Endothelial cell of umbilical vein (primary cell): ENCODE measurements around the gene VPS37C. TPM values are rescaled to one million over a fixed set of nuclear protein-coding genes. Genes with fewer than 3 reads are reported as not detected.
"Not testable (repeated sequence)": the region's sequence is repeated elsewhere in the genome, so short reads cannot be mapped to it uniquely, and the experiment has no call there.

Experiments used
- BruUV-seq: library from RNA; stranded (reverse); fragments of 400-500 nt; replicated peaks from 2 replicates; lab custom pipeline; 2021; lab: Mats Ljungman, UMichigan
- CTCF ChIA-PET: fragments of 300-600, 350-600 bp; sonication (Branson Sonifier 250); formaldehyde crosslinking; loops from one replicate; lab custom pipeline; 2021; ENCODE audit warnings: antibody characterized with exemption, inconsistent platforms; lab: Charles Lee
- POLR2A ChIA-PET: fragments of 300-600, 350-600 bp; sonication (Branson Sonifier 250); formaldehyde crosslinking; loops from one replicate; lab custom pipeline; 2021; ENCODE audit warnings: antibody characterized with exemption, inconsistent platforms; lab: Charles Lee
- DNase-seq: peaks from one replicate; pipeline ENCODE4 v3.0.0-alpha.2; 2011; ENCODE audit warnings: low read depth, low spot score
- FAIRE-seq: peaks from 2 replicates; lab custom pipeline; 2011; peaks lifted over from hg19 to GRCh38; lab: Jason Lieb, UNC
- H2AFZ ChIP-seq: 2 replicates; pipeline ENCODE4 v1.6.0; 2012; ENCODE audit warnings: low read depth, low read length, control low read depth, inconsistent platforms
- H3K27ac ChIP-seq: 2 replicates; pipeline ENCODE4 v1.5.1; 2011; ENCODE audit warnings: low read depth, mild to moderate bottlenecking, control low read depth, low read length, moderate library complexity; ENCODE audit not compliant: insufficient read depth
- H3K27me3 ChIP-seq, 2 experiments: 2 replicates each; pipeline versions ENCODE4 v1.6.0 to v1.6.1; 2011; ENCODE audit warnings: low read length in 2 of 2, mixed read lengths in 1 of 2; ENCODE audit not compliant: control insufficient read depth in 2 of 2, insufficient read depth in 2 of 2
- H3K36me3 ChIP-seq, 2 experiments: 2 replicates in 1 of 2; 3 replicates in 1 of 2; pipeline ENCODE4 v1.5.1; 2011; ENCODE audit warnings: low read length in 2 of 2, mild to moderate bottlenecking in 1 of 2, moderate library complexity in 1 of 2; ENCODE audit not compliant: control insufficient read depth in 2 of 2, insufficient read depth in 2 of 2; ENCODE audit errors: extremely low read depth in 1 of 2
- H3K4me1 ChIP-seq: 3 replicates; pipeline ENCODE4 v1.5.1; 2011; ENCODE audit warnings: mild to moderate bottlenecking, low read length; ENCODE audit not compliant: control insufficient read depth, insufficient read depth; ENCODE audit errors: extremely low read depth
- H3K4me2 ChIP-seq: 2 replicates; pipeline ENCODE4 v1.6.1; 2011; ENCODE audit warnings: low read length, control low read depth, mixed read lengths; ENCODE audit not compliant: insufficient read depth
- H3K4me3 ChIP-seq, 3 experiments: fragments of 200-600 bp in 1 of 3; sonication (generic), shearing (Covaris generic) in 1 of 3; replicated peaks in 1 of 3; 2 replicates each; pipeline ENCODE4 v1.5.1; 2011 to 2016; ENCODE audit warnings: control low read depth in 3 of 3, low read length in 3 of 3, mild to moderate bottlenecking in 2 of 3, inconsistent platforms in 1 of 3, low read depth in 1 of 3, moderate library complexity in 1 of 3; ENCODE audit not compliant: insufficient read depth in 1 of 3
- H3K79me2 ChIP-seq: 2 replicates; pipeline ENCODE4 v1.6.0; 2012; ENCODE audit warnings: low read length, inconsistent platforms; ENCODE audit not compliant: control insufficient read depth, insufficient read depth
- H3K9ac ChIP-seq: replicated peaks from 2 replicates; pipeline ENCODE3; 2011; ENCODE audit warnings: low read length, control low read depth; ENCODE audit not compliant: insufficient read depth; ENCODE audit errors: extremely low read depth
- H3K9me1 ChIP-seq: replicated peaks from 3 replicates; pipeline ENCODE4 v1.6.0; 2011; ENCODE audit warnings: mild to moderate bottlenecking, low read length; ENCODE audit not compliant: control insufficient read depth, insufficient read depth; ENCODE audit errors: extremely low read depth
- H3K9me3 ChIP-seq: replicated peaks from 2 replicates; pipeline ENCODE4 v1.5.1; 2012; ENCODE audit warnings: low read length, inconsistent platforms; ENCODE audit not compliant: control insufficient read depth, insufficient read depth
- H4K20me1 ChIP-seq: replicated peaks from 2 replicates; pipeline ENCODE3; 2011; ENCODE audit warnings: mild to moderate bottlenecking, low read length; ENCODE audit not compliant: control insufficient read depth, insufficient read depth; ENCODE audit errors: extremely low read depth
- dilution Hi-C: fragments of 300-500 bp; cut with MboI; formaldehyde crosslinking; loops from one replicate; pipeline ENCODE4 v1.15.0; 2019; ENCODE audit warnings: low sequenced_read_pairs; ENCODE audit not compliant: extremely low pct_ligation_motif_present
- intact Hi-C: fragments of 100-400 bp; cut with micrococcal nuclease; formaldehyde crosslinking; loops from one replicate; pipeline ENCODE4 v1.10.0; 2022
- polyA plus RNA-seq, 4 experiments: library from polyadenylated mRNA; depleted of rRNA in 3 of 4; stranded (reverse) in 3 of 4; unstranded in 1 of 4; fragments of >200 nt; gene quantifications; 2 replicates each; pipeline versions ENCODE4 v1.2.1 to v1.2.3, GENCODE V29; 2011 to 2012; ENCODE audit warnings: missing spikeins in 1 of 4
- total RNA-seq: library from RNA; stranded (reverse); gene quantifications from 2 replicates; pipeline ENCODE4 v1.2.3, GENCODE V29; 2021

VPS37C gene
- total and polyA plus RNA-seq, 2 donors (not counting 3 experiments of a cell fraction or from before 2014, with no cell fraction given): 17.7 to 23.4 TPM

- H3K27me3 ChIP-seq, DNase-seq, dilution Hi-C loops, H3K4me3 ChIP-seq, H3K9me3 ChIP-seq, FAIRE-seq, H3K4me2 ChIP-seq, H3K9ac ChIP-seq, BruUV-seq, H2AFZ ChIP-seq, H3K27ac ChIP-seq, H3K79me2 ChIP-seq, H3K9me1 ChIP-seq, POLR2A ChIA-PET, H3K4me1 ChIP-seq, CTCF ChIA-PET, H3K36me3 ChIP-seq, H4K20me1 ChIP-seq, intact Hi-C loops: not testable (repeated sequence)
Measured at GRCh38 chr11:61207636-61208310, 46.5 kb upstream of the VPS37C start.

GRCh38 chr11:61204502-61205059, 43.4 kb upstream of the VPS37C start:
- FAIRE-seq, H3K4me2 ChIP-seq, H3K9me1 ChIP-seq, intact Hi-C loops, H3K79me2 ChIP-seq, BruUV-seq, H3K36me3 ChIP-seq, H3K4me3 ChIP-seq, H3K9me3 ChIP-seq, H4K20me1 ChIP-seq, dilution Hi-C loops, DNase-seq, CTCF ChIA-PET, H3K27me3 ChIP-seq, H3K9ac ChIP-seq, H2AFZ ChIP-seq, H3K27ac ChIP-seq, POLR2A ChIA-PET, H3K4me1 ChIP-seq: not testable (repeated sequence)

GRCh38 chr11:61203873-61204272, 42.6 kb upstream of the VPS37C start:
- H3K4me2 ChIP-seq, H3K27ac ChIP-seq, H3K9ac ChIP-seq, H3K9me3 ChIP-seq, BruUV-seq, H3K4me1 ChIP-seq, dilution Hi-C loops, H2AFZ ChIP-seq, H3K27me3 ChIP-seq, H3K79me2 ChIP-seq, H4K20me1 ChIP-seq, CTCF ChIA-PET, H3K9me1 ChIP-seq, H3K4me3 ChIP-seq, DNase-seq, POLR2A ChIA-PET, H3K36me3 ChIP-seq, intact Hi-C loops, FAIRE-seq: not testable (repeated sequence)

- H2AFZ ChIP-seq, H4K20me1 ChIP-seq, H3K9me1 ChIP-seq, intact Hi-C loops, H3K36me3 ChIP-seq, dilution Hi-C loops, H3K27ac ChIP-seq, H3K4me1 ChIP-seq, H3K4me3 ChIP-seq, H3K27me3 ChIP-seq, BruUV-seq, POLR2A ChIA-PET, H3K9me3 ChIP-seq, FAIRE-seq, CTCF ChIA-PET, H3K79me2 ChIP-seq, DNase-seq, H3K9ac ChIP-seq, H3K4me2 ChIP-seq: not testable (repeated sequence)
Measured at GRCh38 chr11:61202950-61203746, 41.9 kb upstream of the VPS37C start, which contains the start of gene PGA3. TSS of gene PGA3 (plus strand) at chr11:61203515. CDS start at chr11:61203565, 50 bp downstream.
